Suprapubic skin (tissue), 4 donors: ENCODE measurements around the gene GOLGA8T. TPM values are rescaled to one million over a fixed set of nuclear protein-coding genes. Genes with fewer than 3 reads are reported as not detected.
"Not testable (repeated sequence)": the region's sequence is repeated elsewhere in the genome, so short reads cannot be mapped to it uniquely, and the experiment has no call there.

Source experiments
- DNase-seq, 2 donors: peaks; one replicate each; pipeline ENCODE4 v3.0.0-alpha.2; 2019; ENCODE audit warnings: low spot score in 2 of 2
- H3K27ac ChIP-seq: fragments of 200-600 bp; sonication (generic); one replicate; pipeline ENCODE4 v1.5.1; 2019
- H3K27me3 ChIP-seq: fragments of 200-600 bp; sonication (generic); one replicate; pipeline ENCODE4 v1.5.1; 2019
- H3K36me3 ChIP-seq: fragments of 200-600 bp; sonication (generic); one replicate; pipeline ENCODE4 v1.5.1; 2019
- H3K4me1 ChIP-seq: fragments of 200-600 bp; sonication (generic); one replicate; pipeline ENCODE4 v1.5.1; 2019
- H3K4me3 ChIP-seq: fragments of 200-600 bp; sonication (generic); one replicate; pipeline ENCODE4 v1.5.1; 2019; ENCODE audit warnings: mild to moderate bottlenecking
- H3K9me3 ChIP-seq: fragments of 200-600 bp; sonication (generic); one replicate; pipeline ENCODE4 v1.5.1; 2019
- WGBS: methylation state at CpG from one replicate; pipeline ENCODE4 v1.1.5; 2018; 5-methylcytosine and 5-hydroxymethylcytosine counted together
- total RNA-seq, 4 donors: library from RNA; depleted of rRNA; stranded (reverse); fragments of >200 nt; gene quantifications; one replicate each; pipeline ENCODE4 v1.1.0, GENCODE V29; 2016

GOLGA8T gene
- total RNA-seq = not detected

GRCh38 chr15:30134751-30135150 lies at the start of gene GOLGA8T:
TSS of gene GOLGA8T (plus strand) at chr15:30135051. CDS start at chr15:30135149, 98 bp downstream.
- no CpG with 5 or more reads among the region's 7 CpGs for WGBS
- H3K4me1 ChIP-seq, H3K9me3 ChIP-seq, H3K27me3 ChIP-seq, H3K36me3 ChIP-seq, DNase-seq, H3K4me3 ChIP-seq, H3K27ac ChIP-seq: not testable (repeated sequence)

GRCh38 chr15:30097827-30098226 lies 37.0 kb upstream of the GOLGA8T start:
- not testable (repeated sequence) for H3K27me3 ChIP-seq, H3K27ac ChIP-seq, H3K9me3 ChIP-seq, H3K36me3 ChIP-seq, H3K4me1 ChIP-seq, H3K4me3 ChIP-seq, DNase-seq
- no CpG with 5 or more reads among the region's 8 CpGs for WGBS

GRCh38 chr15:30102890-30103289 lies 32.0 kb upstream of the GOLGA8T start:
- not testable (repeated sequence) for H3K27me3 ChIP-seq, H3K27ac ChIP-seq, H3K9me3 ChIP-seq, H3K4me3 ChIP-seq, H3K4me1 ChIP-seq, H3K36me3 ChIP-seq, DNase-seq
- WGBS = no CpG with 5 or more reads among the region's 12 CpGs

- H3K9me3 ChIP-seq, DNase-seq, H3K27me3 ChIP-seq, H3K4me1 ChIP-seq, H3K36me3 ChIP-seq, H3K27ac ChIP-seq, H3K4me3 ChIP-seq: not testable (repeated sequence)
- WGBS = no CpG with 5 or more reads among the region's 42 CpGs
These were observed 30.8 kb upstream of the GOLGA8T start for GRCh38 chr15:30103941-30104507.

GRCh38 chr15:30110591-30110990 lies 24.3 kb upstream of the GOLGA8T start:
- H3K27me3 ChIP-seq, DNase-seq, H3K9me3 ChIP-seq, H3K4me3 ChIP-seq, H3K27ac ChIP-seq, H3K4me1 ChIP-seq, H3K36me3 ChIP-seq: not testable (repeated sequence)
- WGBS = no CpG with 5 or more reads among the region's 4 CpGs

GRCh38 chr15:30130066-30130465 lies 4.8 kb upstream of the GOLGA8T start:
- not testable (repeated sequence) for DNase-seq
- WGBS = 0% methylated on average over 1 of the region's 2 CpGs

GRCh38 chr15:30143246-30143645 lies 8.4 kb downstream of the GOLGA8T start:
- not testable (repeated sequence) for H3K27me3 ChIP-seq, H3K9me3 ChIP-seq, H3K4me3 ChIP-seq, DNase-seq, H3K36me3 ChIP-seq, H3K4me1 ChIP-seq, H3K27ac ChIP-seq
- WGBS = no CpG with 5 or more reads among the region's 5 CpGs

More at GRCh38 chr15:30130066-30130465, 4.8 kb upstream of the GOLGA8T start:
- H3K4me1 ChIP-seq, H3K36me3 ChIP-seq, H3K27me3 ChIP-seq, H3K27ac ChIP-seq, H3K9me3 ChIP-seq, H3K4me3 ChIP-seq: not testable (repeated sequence)

- H3K4me3 ChIP-seq, DNase-seq: not testable (repeated sequence)
- no CpG with 5 or more reads among the region's 8 CpGs for WGBS
These were observed 15.0 kb downstream of the GOLGA8T start for GRCh38 chr15:30149891-30150290.

GRCh38 chr15:30162479-30163357 lies 27.9 kb downstream of the GOLGA8T start:
- H3K9me3 ChIP-seq, H3K27me3 ChIP-seq, DNase-seq, H3K4me1 ChIP-seq, H3K27ac ChIP-seq, H3K36me3 ChIP-seq, H3K4me3 ChIP-seq: not testable (repeated sequence)
- 69% methylated on average over 4 of the region's 4 CpGs for WGBS

More at GRCh38 chr15:30149891-30150290, 15.0 kb downstream of the GOLGA8T start:
- not testable (repeated sequence) for H3K36me3 ChIP-seq, H3K9me3 ChIP-seq, H3K27ac ChIP-seq, H3K4me1 ChIP-seq, H3K27me3 ChIP-seq

- not testable (repeated sequence) for H3K4me3 ChIP-seq, DNase-seq, H3K4me1 ChIP-seq, H3K27ac ChIP-seq, H3K36me3 ChIP-seq, H3K27me3 ChIP-seq, H3K9me3 ChIP-seq
- 55% methylated on average over 1 of the region's 2 CpGs for WGBS
These were observed 28.9 kb downstream of the GOLGA8T start for GRCh38 chr15:30163759-30164158.

- no CpG with 5 or more reads among the region's 7 CpGs for WGBS
- not testable (repeated sequence) for H3K4me1 ChIP-seq, H3K27me3 ChIP-seq, H3K36me3 ChIP-seq, H3K4me3 ChIP-seq, H3K9me3 ChIP-seq, H3K27ac ChIP-seq, DNase-seq
These were observed 29.4 kb downstream of the GOLGA8T start for GRCh38 chr15:30164257-30164656.

GRCh38 chr15:30167403-30167802 lies 32.6 kb downstream of the GOLGA8T start:
- not testable (repeated sequence) for H3K9me3 ChIP-seq, H3K36me3 ChIP-seq, H3K27ac ChIP-seq, DNase-seq, H3K4me3 ChIP-seq, H3K27me3 ChIP-seq, H3K4me1 ChIP-seq
- no CpG with 5 or more reads among the region's 9 CpGs for WGBS

- H3K9me3 ChIP-seq, DNase-seq: not testable (repeated sequence)
These were observed 33.0 kb downstream of the GOLGA8T start for GRCh38 chr15:30167886-30168285.

GRCh38 chr15:30171452-30171851 lies 36.6 kb downstream of the GOLGA8T start:
- not testable (repeated sequence) for H3K36me3 ChIP-seq, H3K27ac ChIP-seq, H3K4me1 ChIP-seq, DNase-seq, H3K27me3 ChIP-seq, H3K9me3 ChIP-seq, H3K4me3 ChIP-seq
- no CpG with 5 or more reads among the region's 7 CpGs for WGBS

More at GRCh38 chr15:30167886-30168285, 33.0 kb downstream of the GOLGA8T start:
- H3K4me3 ChIP-seq, H3K36me3 ChIP-seq, H3K4me1 ChIP-seq, H3K27ac ChIP-seq, H3K27me3 ChIP-seq: not testable (repeated sequence)
- no CpG with 5 or more reads among the region's 2 CpGs for WGBS
